GM20000 (cell line): ENCODE data around the gene MEF2A.

Experiments
- DNase-seq: peaks from one replicate; pipeline ENCODE4 v3.0.0; 2012; ENCODE audit warnings: low spot score
- TF ChIP-seq, protein P1 (sequence below): IDR thresholded peaks from 2 replicates; pipeline ENCODE4 v1.5.1; 2012; ENCODE audit warnings: mild to moderate bottlenecking, control low read depth; ENCODE audit errors: extremely low read depth, missing control alignments

The MEF2A gene

DNA sequence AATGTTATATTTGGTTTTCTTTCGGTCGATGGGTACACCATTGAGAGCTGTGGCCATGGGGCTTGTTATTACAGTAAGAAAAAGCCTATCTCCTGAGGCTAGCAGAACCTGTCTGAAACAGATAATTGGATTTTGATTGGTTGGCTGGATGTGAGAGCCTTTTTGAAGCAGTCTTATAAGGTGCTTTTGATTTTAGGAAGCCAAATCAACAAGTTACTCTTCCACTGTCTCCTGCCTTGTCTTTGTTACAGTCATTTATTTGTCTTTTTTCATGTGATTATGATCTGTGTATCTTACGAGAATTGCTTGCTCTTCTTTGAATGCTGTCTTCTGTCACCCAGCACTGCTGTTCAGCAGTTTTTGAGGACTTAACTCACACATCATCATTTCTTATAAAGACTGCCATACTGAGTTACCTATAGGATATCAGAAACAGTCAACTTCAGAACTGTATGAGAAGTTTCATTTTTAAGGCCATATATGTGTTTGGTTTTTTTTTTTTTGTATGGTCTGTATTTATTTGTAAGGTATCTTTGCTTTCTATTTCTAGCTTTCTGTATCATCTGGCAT lies 51.1 kb downstream of the MEF2A start:
- no peak for DNase-seq
- TF ChIP-seq, protein P1, sequence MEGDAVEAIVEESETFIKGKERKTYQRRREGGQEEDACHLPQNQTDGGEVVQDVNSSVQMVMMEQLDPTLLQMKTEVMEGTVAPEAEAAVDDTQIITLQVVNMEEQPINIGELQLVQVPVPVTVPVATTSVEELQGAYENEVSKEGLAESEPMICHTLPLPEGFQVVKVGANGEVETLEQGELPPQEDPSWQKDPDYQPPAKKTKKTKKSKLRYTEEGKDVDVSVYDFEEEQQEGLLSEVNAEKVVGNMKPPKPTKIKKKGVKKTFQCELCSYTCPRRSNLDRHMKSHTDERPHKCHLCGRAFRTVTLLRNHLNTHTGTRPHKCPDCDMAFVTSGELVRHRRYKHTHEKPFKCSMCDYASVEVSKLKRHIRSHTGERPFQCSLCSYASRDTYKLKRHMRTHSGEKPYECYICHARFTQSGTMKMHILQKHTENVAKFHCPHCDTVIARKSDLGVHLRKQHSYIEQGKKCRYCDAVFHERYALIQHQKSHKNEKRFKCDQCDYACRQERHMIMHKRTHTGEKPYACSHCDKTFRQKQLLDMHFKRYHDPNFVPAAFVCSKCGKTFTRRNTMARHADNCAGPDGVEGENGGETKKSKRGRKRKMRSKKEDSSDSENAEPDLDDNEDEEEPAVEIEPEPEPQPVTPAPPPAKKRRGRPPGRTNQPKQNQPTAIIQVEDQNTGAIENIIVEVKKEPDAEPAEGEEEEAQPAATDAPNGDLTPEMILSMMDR: no peak

DNA sequence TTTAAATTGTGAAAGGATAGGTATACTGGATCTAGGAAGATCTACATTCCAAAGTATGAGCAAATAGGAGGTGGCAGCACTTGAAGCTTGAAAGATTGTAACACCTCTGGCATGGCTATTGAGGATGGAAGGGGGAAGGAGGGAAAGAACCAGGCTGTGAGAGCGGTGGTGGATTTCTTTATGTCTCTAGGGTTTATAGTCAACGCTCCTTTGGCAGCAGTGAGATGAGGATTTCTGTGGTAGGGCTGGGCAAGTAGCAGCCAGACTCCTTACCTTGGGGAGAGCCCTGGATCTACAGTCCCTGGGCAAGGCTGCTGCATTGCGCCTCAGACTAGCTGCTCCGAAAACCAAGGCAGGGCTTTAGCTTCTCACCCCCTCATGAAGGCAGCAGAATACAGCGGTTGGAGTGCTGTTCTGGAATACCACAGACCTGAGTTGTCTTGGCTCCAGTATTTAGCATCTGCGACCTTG lies 53.2 kb downstream of the MEF2A start:
- TF ChIP-seq, protein P1: no peak
- DNase-seq: no peak

- DNase-seq: no peak
- TF ChIP-seq, protein P1: no peak
These were observed 53.9 kb downstream of the MEF2A start for GRCh38 chr15:99619712-99620111.

- no peak for DNase-seq
- TF ChIP-seq, protein P1: no peak
These were observed 54.4 kb downstream of the MEF2A start for GRCh38 chr15:99620178-99620577.

GRCh38 chr15:99621767-99622166 lies 56.0 kb downstream of the MEF2A start:
- TF ChIP-seq, protein P1: no peak
- no peak for DNase-seq

DNA sequence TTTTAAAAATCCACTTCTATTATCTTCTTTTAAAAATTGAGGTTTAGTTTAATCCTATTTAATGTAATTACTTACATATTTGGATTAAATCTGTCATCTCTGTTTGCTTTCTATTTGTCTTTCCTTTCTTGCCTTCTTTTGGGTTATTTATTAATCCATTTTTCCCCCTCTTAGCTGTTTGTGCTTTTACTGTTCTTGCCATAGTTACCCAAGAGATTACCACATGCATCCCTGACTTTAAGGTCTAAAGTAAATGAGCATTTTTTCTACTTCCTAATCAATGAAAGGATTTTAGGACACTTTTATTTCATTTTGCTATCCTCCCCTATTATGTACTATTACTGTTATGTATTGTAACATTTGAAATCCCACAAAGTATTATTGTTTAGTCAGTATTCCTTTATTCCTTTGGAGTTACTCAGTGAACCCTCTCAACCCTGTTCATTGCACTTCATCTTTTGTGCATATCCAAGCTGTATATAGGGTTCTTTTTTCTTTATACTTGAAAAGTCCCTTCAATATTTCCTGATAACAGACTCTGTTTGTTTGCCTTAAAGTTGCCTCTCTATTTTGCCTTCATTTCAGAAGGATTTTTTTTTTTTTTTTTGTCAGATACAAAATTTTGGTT lies 62.7 kb downstream of the MEF2A start:
- no peak for DNase-seq
- TF ChIP-seq, protein P1: no peak

GRCh38 chr15:99630607-99631131 lies 64.9 kb downstream of the MEF2A start:
- TF ChIP-seq, protein P1: no peak
- DNase-seq: no peak
